Measurements from ENCODE around the gene SHMT1.
A peak's percentile ranks its signal among the peaks of the same experiment; 100 is the strongest.

SHMT1 gene

DNA sequence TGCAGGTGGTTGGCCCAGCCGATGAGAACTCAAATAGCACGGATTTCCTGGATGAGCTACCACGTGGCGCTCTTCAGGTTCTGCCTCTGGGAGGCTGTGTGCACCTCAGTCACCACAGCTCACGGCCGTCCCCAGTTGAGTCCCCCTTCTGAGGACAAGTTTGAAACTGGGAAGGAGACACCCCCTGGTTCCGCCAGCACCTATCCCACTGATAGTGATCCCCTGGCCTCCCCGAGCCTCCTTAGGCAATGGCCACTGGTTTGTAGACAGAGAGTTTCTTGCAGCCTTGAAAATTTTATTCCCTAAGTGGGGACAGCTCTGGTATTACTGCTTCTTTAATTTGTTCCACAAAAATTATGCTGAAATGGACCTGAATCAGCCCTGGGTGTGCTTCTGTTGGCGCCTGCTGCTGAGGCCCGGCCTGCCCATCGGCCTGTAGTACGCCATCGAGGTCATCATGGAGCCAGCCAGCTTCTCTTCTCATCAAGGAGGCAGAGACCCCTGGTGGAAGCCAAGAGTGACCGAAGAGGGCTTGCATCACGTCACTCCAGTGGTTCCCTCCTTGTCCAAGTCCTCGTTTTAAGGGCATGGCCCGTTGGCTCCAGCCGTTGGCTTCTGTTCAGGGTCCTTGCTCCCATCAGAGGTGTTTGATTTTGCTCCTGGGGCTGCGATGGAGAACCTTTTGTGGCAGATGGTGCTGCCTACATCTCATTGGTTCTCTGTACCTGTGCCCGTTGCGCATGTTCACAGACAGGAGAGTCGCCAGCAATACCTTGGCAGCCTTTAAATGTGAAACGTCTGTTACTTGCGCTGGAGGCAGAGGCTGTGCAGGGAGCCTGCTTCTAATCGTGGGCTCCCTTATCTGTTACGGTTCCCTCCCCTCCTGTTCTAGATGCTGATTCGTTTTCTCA is 39.0 kb downstream of the SHMT1 start:
- Histone ChIP-seq H3K9me2 (replicated peaks; ENCODE audit: low read depth, low read length) (no peaks in the 10 kb centered on the region), H2AFZ (ENCODE audit: low read length) (no peak overlapping the region), H3K36me3 (ENCODE audit: insufficient read depth, low read length) (peaks cover 11% of the 10 kb centered on the region; the same call in 1 of the 2 replicates), H3F3A (ENCODE audit: low read depth) (no peaks in the 10 kb centered on the region), H3K4me3 (ENCODE audit: low read length, poor library complexity, severe bottlenecking) (no peak overlapping the region), H3K79me2 (ENCODE audit: insufficient read depth, low read length) (peaks cover 6% of the 10 kb centered on the region; the same call in 1 of the 2 replicates), H3K9me3 (ENCODE audit: insufficient read depth, low read depth, low read length) (no peaks in the 10 kb centered on the region), H3K4me2 (ENCODE audit: low read depth, low read length, poor library complexity, severe bottlenecking) (no peak overlapping the region), H3K27me3 (ENCODE audit: insufficient read depth, low read length, poor library complexity, severe bottlenecking) (no peaks in the 10 kb centered on the region), H3K9ac (ENCODE audit: low read depth, low read length, poor library complexity, severe bottlenecking) (no peak overlapping the region), H4K20me1 (ENCODE audit: insufficient read depth, low read length, poor library complexity, severe bottlenecking) (peaks cover 5% of the 10 kb centered on the region), H3K4me1 (ENCODE audit: insufficient read depth, low read length, poor library complexity, severe bottlenecking) (no peaks in the 10 kb centered on the region)
- TF ChIP-seq, protein P1, sequence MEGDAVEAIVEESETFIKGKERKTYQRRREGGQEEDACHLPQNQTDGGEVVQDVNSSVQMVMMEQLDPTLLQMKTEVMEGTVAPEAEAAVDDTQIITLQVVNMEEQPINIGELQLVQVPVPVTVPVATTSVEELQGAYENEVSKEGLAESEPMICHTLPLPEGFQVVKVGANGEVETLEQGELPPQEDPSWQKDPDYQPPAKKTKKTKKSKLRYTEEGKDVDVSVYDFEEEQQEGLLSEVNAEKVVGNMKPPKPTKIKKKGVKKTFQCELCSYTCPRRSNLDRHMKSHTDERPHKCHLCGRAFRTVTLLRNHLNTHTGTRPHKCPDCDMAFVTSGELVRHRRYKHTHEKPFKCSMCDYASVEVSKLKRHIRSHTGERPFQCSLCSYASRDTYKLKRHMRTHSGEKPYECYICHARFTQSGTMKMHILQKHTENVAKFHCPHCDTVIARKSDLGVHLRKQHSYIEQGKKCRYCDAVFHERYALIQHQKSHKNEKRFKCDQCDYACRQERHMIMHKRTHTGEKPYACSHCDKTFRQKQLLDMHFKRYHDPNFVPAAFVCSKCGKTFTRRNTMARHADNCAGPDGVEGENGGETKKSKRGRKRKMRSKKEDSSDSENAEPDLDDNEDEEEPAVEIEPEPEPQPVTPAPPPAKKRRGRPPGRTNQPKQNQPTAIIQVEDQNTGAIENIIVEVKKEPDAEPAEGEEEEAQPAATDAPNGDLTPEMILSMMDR (conservative IDR thresholded peaks at IDR 0.05; ENCODE audit: low read length) = no peak
- no peak for TF ChIP-seq EZH2phosphoT487 (IDR thresholded peaks at IDR 0.05; ENCODE audit: borderline replicate concordance)

DNA sequence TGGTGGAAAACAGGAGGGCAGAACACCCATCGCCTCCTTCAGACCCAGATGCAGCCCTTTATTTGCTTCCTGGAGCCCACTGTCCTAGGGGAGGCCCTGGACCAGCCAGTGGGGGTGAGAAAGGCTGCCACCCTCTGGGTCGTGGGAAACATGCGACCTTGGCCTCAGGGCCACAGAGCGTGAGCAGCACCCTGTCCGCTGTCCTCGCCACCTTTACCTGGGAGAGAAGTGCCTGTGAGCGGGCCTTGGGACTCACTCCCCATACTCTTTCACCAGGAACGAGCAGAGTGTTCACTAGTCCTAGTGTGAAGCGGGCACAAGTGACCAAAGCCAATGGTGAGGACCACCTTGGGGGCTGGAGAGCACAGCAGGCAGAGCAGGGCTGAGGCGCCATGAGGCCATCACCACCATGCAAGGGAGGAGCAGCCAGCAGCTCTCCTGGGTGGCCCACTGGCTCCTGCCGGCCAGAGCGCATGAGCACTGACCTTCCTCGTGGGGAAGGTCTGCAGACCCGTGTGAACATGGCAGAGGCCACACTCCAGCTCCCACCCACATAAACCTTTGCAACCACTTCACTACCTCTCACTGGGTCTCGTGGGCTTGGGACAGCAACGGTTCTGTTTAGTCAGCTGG is 39.7 kb downstream of the SHMT1 start:
- Histone ChIP-seq H3K9me3 (ENCODE audit: insufficient read depth, low read depth, low read length) (no peaks in the 10 kb centered on the region), H2AFZ (ENCODE audit: low read length) (no peak overlapping the region), H3F3A (ENCODE audit: low read depth) (no peaks in the 10 kb centered on the region), H3K27me3 (ENCODE audit: insufficient read depth, low read length, poor library complexity, severe bottlenecking) (no peaks in the 10 kb centered on the region), H3K36me3 (ENCODE audit: insufficient read depth, low read length) (peaks cover 4% of the 10 kb centered on the region; the same call in 1 of the 2 replicates), H3K4me3 (ENCODE audit: low read length, poor library complexity, severe bottlenecking) (no peak overlapping the region), H3K9me2 (replicated peaks; ENCODE audit: low read depth, low read length) (no peaks in the 10 kb centered on the region), H3K9ac (ENCODE audit: low read depth, low read length, poor library complexity, severe bottlenecking) (no peak overlapping the region), H4K20me1 (ENCODE audit: insufficient read depth, low read length, poor library complexity, severe bottlenecking) (peaks cover 5% of the 10 kb centered on the region), H3K4me1 (ENCODE audit: insufficient read depth, low read length, poor library complexity, severe bottlenecking) (no peaks in the 10 kb centered on the region), H3K79me2 (ENCODE audit: insufficient read depth, low read length) (peaks cover 10% of the 10 kb centered on the region; the same call in 1 of the 2 replicates), H3K4me2 (ENCODE audit: low read depth, low read length, poor library complexity, severe bottlenecking) (no peak overlapping the region)
- no peak for TF ChIP-seq EZH2phosphoT487 (IDR thresholded peaks at IDR 0.05; ENCODE audit: borderline replicate concordance)
- TF ChIP-seq, protein P1 (conservative IDR thresholded peaks at IDR 0.05; ENCODE audit: low read length) = no peak

DNA sequence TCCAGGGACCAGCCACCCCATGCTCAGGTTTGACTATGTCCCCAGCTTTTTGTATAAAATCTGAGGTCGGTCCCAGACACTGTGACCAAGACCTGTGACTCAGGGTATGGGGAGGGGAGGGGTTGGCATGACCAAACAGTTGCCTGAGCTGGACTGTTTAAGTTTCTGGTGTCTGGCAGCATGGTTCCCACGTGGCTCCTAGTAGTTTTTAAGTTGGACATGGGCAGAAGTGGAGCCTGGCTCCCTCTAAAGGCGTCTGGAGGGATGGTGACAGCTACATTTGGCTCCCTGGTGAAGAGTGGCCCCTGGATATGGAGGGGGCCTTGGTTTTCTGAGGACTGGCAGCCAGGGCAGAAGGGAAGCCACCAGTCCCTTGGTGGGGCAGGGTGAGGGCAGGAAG is 40.3 kb downstream of the SHMT1 start:
- Histone ChIP-seq H4K20me1 (ENCODE audit: insufficient read depth, low read length, poor library complexity, severe bottlenecking) (peaks cover 7% of the 10 kb centered on the region), H3K4me2 (ENCODE audit: low read depth, low read length, poor library complexity, severe bottlenecking) (no peak overlapping the region), H3K4me1 (ENCODE audit: insufficient read depth, low read length, poor library complexity, severe bottlenecking) (peaks cover 2% of the 10 kb centered on the region), H3K36me3 (ENCODE audit: insufficient read depth, low read length) (peaks cover 4% of the 10 kb centered on the region; the same call in 1 of the 2 replicates), H3K79me2 (ENCODE audit: insufficient read depth, low read length) (peaks cover 14% of the 10 kb centered on the region; the same call in 1 of the 2 replicates), H3K27me3 (ENCODE audit: insufficient read depth, low read length, poor library complexity, severe bottlenecking) (no peaks in the 10 kb centered on the region), H3K9me3 (ENCODE audit: insufficient read depth, low read depth, low read length) (no peaks in the 10 kb centered on the region), H3K4me3 (ENCODE audit: low read length, poor library complexity, severe bottlenecking) (no peak overlapping the region), H3K9me2 (replicated peaks; ENCODE audit: low read depth, low read length) (no peaks in the 10 kb centered on the region), H3K9ac (ENCODE audit: low read depth, low read length, poor library complexity, severe bottlenecking) (no peak overlapping the region), H3F3A (ENCODE audit: low read depth) (no peaks in the 10 kb centered on the region), H2AFZ (ENCODE audit: low read length) (no peak overlapping the region)
- no peak for TF ChIP-seq EZH2phosphoT487 (IDR thresholded peaks at IDR 0.05; ENCODE audit: borderline replicate concordance)
- TF ChIP-seq, protein P1 (conservative IDR thresholded peaks at IDR 0.05; ENCODE audit: low read length) = 0 out of 2 replicates have a peak, but pooled peaks have one; percentile 20
